Uterus (tissue), 2 donors: ENCODE data around the gene FAM110D.

Source experiments
- POLR2A ChIP-seq, 2 donors: fragments of 450-650 bp; IDR thresholded peaks; one replicate each; pipeline ENCODE4 v1.6.1; 2016; ENCODE audit warnings: antibody characterized with exemption in 2 of 2, mild to moderate bottlenecking in 1 of 2, moderate library complexity in 1 of 2
- TF ChIP-seq, protein P1 (sequence below), 4 experiments: fragments of 200-600 bp in 2 of 4; fragments of 450-650 bp in 2 of 4; sonication (generic) in 2 of 4; IDR thresholded peaks; one replicate each; pipeline ENCODE4 v1.5.1; 2016 to 2019; ENCODE audit warnings: antibody characterized with exemption in 4 of 4, mild to moderate bottlenecking in 2 of 4, moderate library complexity in 1 of 4

DNA sequence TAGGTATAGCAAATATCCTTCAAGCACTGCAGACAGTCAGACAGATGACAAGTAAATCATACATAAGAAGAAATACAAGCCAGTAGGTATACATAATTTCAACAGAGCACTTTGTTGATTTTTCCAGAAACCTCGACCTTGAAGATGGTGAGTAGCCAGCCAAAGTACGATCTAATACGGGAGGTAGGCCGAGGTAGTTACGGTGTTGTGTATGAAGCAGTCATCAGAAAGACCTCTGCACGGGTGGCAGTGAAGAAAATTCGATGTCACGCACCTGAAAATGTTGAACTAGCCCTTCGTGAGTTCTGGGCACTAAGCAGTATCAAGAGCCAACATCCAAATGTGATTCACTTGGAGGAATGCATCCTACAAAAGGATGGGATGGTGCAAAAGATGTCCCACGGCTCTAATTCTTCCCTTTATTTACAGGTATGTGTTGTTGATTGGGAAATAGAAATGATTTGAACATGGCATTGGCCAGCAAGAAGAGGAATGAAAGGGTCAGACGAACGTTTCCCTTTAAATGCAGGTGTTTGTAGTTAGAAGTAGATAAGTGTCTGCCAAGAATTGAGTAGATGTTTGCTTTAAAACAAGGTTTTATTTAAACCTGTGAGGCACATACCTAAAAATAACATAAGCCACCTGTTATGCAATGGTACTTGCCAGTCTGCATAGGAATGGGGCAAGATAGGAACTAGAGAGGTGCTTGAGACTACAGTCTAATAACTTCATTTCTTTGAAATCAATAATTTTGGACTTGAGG, 44.5 kb upstream of the FAM110D start:
- TF ChIP-seq, protein P1, sequence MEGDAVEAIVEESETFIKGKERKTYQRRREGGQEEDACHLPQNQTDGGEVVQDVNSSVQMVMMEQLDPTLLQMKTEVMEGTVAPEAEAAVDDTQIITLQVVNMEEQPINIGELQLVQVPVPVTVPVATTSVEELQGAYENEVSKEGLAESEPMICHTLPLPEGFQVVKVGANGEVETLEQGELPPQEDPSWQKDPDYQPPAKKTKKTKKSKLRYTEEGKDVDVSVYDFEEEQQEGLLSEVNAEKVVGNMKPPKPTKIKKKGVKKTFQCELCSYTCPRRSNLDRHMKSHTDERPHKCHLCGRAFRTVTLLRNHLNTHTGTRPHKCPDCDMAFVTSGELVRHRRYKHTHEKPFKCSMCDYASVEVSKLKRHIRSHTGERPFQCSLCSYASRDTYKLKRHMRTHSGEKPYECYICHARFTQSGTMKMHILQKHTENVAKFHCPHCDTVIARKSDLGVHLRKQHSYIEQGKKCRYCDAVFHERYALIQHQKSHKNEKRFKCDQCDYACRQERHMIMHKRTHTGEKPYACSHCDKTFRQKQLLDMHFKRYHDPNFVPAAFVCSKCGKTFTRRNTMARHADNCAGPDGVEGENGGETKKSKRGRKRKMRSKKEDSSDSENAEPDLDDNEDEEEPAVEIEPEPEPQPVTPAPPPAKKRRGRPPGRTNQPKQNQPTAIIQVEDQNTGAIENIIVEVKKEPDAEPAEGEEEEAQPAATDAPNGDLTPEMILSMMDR (IDR thresholded peaks at IDR 0.05), result no peak
- TF ChIP-seq POLR2A (IDR thresholded peaks at IDR 0.05), result no peak
